HEK293 (cell line): ENCODE data around the gene CLDN6.
A peak's percentile ranks its signal among the peaks of the same experiment; 100 is the strongest.

Experiments
- CTCF ChIA-PET: fragments of 350-600 bp; formaldehyde crosslinking; extraction: SDS; loops from one replicate; lab custom pipeline; 2021; ENCODE audit warnings: antibody characterized with exemption; lab: Yijun Ruan, JAX
- POLR2A ChIA-PET: fragments of 300-600 bp; formaldehyde crosslinking; extraction: SDS; loops from one replicate; lab custom pipeline; 2020; ENCODE audit warnings: antibody characterized with exemption, inconsistent platforms; lab: Yijun Ruan, JAX
- H3K27ac ChIP-seq: fragments of 200-500 bp; sonication (Bioruptor generic); 2 replicates; pipeline ENCODE4 v1.5.1; 2014; ENCODE audit warnings: low read depth, low read length, control low read depth, inconsistent platforms; ENCODE audit errors: extremely low read depth
- H3K36me3 ChIP-seq, 2 experiments: fragments of 200-500 bp in 1 of 2; sonication (Bioruptor generic) in 1 of 2; 1 replicate in 1 of 2; 2 replicates in 1 of 2; pipeline ENCODE4 v1.5.1; 2014 to 2017; ENCODE audit warnings: inconsistent platforms in 2 of 2, low read length in 2 of 2; ENCODE audit not compliant: control insufficient read depth in 2 of 2, insufficient read depth in 1 of 2
- H3K4me1 ChIP-seq: fragments of 200-500 bp; sonication (Bioruptor generic); 2 replicates; pipeline ENCODE4 v1.5.1; 2014; ENCODE audit warnings: mild to moderate bottlenecking, low read length, inconsistent platforms; ENCODE audit not compliant: control insufficient read depth, insufficient read depth
- H3K4me3 ChIP-seq: 2 replicates; pipeline ENCODE4 v1.5.1; 2011; ENCODE audit warnings: low read depth, mild to moderate bottlenecking, control low read depth, low read length, moderate library complexity
- H3K9me3 ChIP-seq: fragments of 200-500 bp; sonication (Bioruptor generic); 2 replicates; pipeline ENCODE4 v1.5.1; 2014; ENCODE audit warnings: low read depth, low read length, inconsistent platforms; ENCODE audit not compliant: control insufficient read depth, insufficient read depth
- GLIS1 ChIP-seq: fragments of 450-650 bp; formaldehyde crosslinking; IDR thresholded peaks from 2 replicates; pipeline ENCODE4 v1.5.1; 2016; ENCODE audit warnings: missing biosample characterization, missing genetic modification characterization
- MEIS1 ChIP-seq: sonication (generic); formaldehyde crosslinking; IDR thresholded peaks from 2 replicates; pipeline ENCODE4 v1.8.1; 2022; ENCODE audit warnings: missing genetic modification reagents, mild to moderate bottlenecking, borderline replicate concordance
- PRDM10 ChIP-seq: fragments of 450-650 bp; formaldehyde crosslinking; IDR thresholded peaks from 2 replicates; pipeline ENCODE4 v1.5.1; 2016; ENCODE audit warnings: missing biosample characterization, missing genetic modification characterization
- SETDB1 ChIP-seq: IDR thresholded peaks from one replicate; pipeline ENCODE4 v1.6.1; 2017; ENCODE audit warnings: mild to moderate bottlenecking, low read length, moderate library complexity, mixed read lengths; ENCODE audit not compliant: insufficient read length
- SP2 ChIP-seq: fragments of 450-650 bp; formaldehyde crosslinking; IDR thresholded peaks from 2 replicates; pipeline ENCODE4 v1.5.1; 2016; ENCODE audit warnings: missing biosample characterization, missing genetic modification characterization
- ZNF24 ChIP-seq: fragments of 450-650 bp; formaldehyde crosslinking; IDR thresholded peaks from 2 replicates; pipeline ENCODE4 v1.5.1; 2016; ENCODE audit warnings: missing biosample characterization, missing genetic modification characterization
- ZNF248 ChIP-seq: fragments of 450-650 bp; formaldehyde crosslinking; IDR thresholded peaks from 2 replicates; pipeline ENCODE4 v1.5.1; 2017; ENCODE audit warnings: missing biosample characterization, missing genetic modification characterization
- ZNF280C ChIP-seq: fragments of 450-650 bp; formaldehyde crosslinking; IDR thresholded peaks from 2 replicates; pipeline ENCODE4 v1.5.1; 2016; ENCODE audit warnings: missing biosample characterization, missing genetic modification characterization
- ZNF302 ChIP-seq: fragments of 450-650 bp; formaldehyde crosslinking; IDR thresholded peaks from 2 replicates; pipeline ENCODE4 v1.5.1; 2016; ENCODE audit warnings: missing biosample characterization, missing genetic modification characterization, low read depth
- ZNF394 ChIP-seq: fragments of 450-650 bp; formaldehyde crosslinking; IDR thresholded peaks from 2 replicates; pipeline ENCODE4 v1.5.1; 2016; ENCODE audit warnings: missing biosample characterization, missing genetic modification characterization, mild to moderate bottlenecking, moderate library complexity, borderline replicate concordance
- ZNF513 ChIP-seq: fragments of 450-650 bp; IDR thresholded peaks from 2 replicates; pipeline ENCODE4 v1.5.1; 2018; ENCODE audit warnings: missing biosample characterization, missing genetic modification characterization
- ZNF555 ChIP-seq: fragments of 450-650 bp; formaldehyde crosslinking; conservative IDR thresholded peaks from 2 replicates; pipeline ENCODE4 v1.5.1; 2017; ENCODE audit warnings: missing biosample characterization, mild to moderate bottlenecking, missing genetic modification characterization, inconsistent platforms
- ZNF610 ChIP-seq: fragments of 450-650 bp; formaldehyde crosslinking; IDR thresholded peaks from 2 replicates; pipeline ENCODE4 v1.5.1; 2016; ENCODE audit warnings: missing biosample characterization, missing genetic modification characterization, borderline replicate concordance
- ZNF623 ChIP-seq: fragments of 450-650 bp; formaldehyde crosslinking; IDR thresholded peaks from 2 replicates; pipeline ENCODE4 v1.5.1; 2016; ENCODE audit warnings: missing biosample characterization, missing genetic modification characterization
- ZNF664 ChIP-seq: fragments of 450-650 bp; formaldehyde crosslinking; IDR thresholded peaks from 2 replicates; pipeline ENCODE4 v1.5.1; 2016; ENCODE audit warnings: missing biosample characterization, missing genetic modification characterization
- ZNF707 ChIP-seq: fragments of 450-650 bp; formaldehyde crosslinking; IDR thresholded peaks from 2 replicates; pipeline ENCODE4 v1.5.1; 2016; ENCODE audit warnings: missing biosample characterization, missing genetic modification characterization
- ZNF791 ChIP-seq: fragments of 450-650 bp; formaldehyde crosslinking; IDR thresholded peaks from 2 replicates; pipeline ENCODE4 v1.5.1; 2016; ENCODE audit warnings: missing biosample characterization, missing genetic modification characterization
- TF ChIP-seq, protein P1 (sequence below): fragments of 450-650 bp; formaldehyde crosslinking; IDR thresholded peaks from 2 replicates; pipeline ENCODE4 v1.5.1; 2016; ENCODE audit warnings: missing biosample characterization, missing genetic modification characterization

The CLDN6 gene

GRCh38 chr16:2999929-3000328, 18.1 kb downstream of the CLDN6 start:
- H3K4me1 ChIP-seq: no peaks in the 10 kb centered on the region
- H3K36me3 ChIP-seq: no peaks in the 10 kb centered on the region
- TF ChIP-seq ZNF791 (tag by site-specific recombination): no peak
- TF ChIP-seq SP2: peak; percentile 29; the same call in 1 of the 2 replicates
- TF ChIP-seq ZNF513 (tag by site-specific recombination): no peak
- no peak for TF ChIP-seq ZNF707 (tag by site-specific recombination)
- TF ChIP-seq ZNF555 (tag by site-specific recombination): no peak
- TF ChIP-seq ZNF664 (tag by site-specific recombination): no peak
- TF ChIP-seq PRDM10 (tag by site-specific recombination): peak; percentile 97
- CTCF ChIA-PET: interaction anchor here (9.6 kb wide), 1 partner anchor 31 kb away, joined by 149 read pairs; no protein-coding TSS in a partner anchor
- no peak overlapping the region for H3K4me3 ChIP-seq
- H3K9me3 ChIP-seq: no peaks in the 10 kb centered on the region
- H3K27ac ChIP-seq: no peak overlapping the region
- POLR2A ChIA-PET: interaction anchor here (0.6 to 12.4 kb wide), 2 partner anchors 24 to 133 kb away, joined by 3 to 247 read pairs; partner anchors contain the start of genes CLDN6, HCFC1R1, THOC6 and TNFRSF12A

DNA sequence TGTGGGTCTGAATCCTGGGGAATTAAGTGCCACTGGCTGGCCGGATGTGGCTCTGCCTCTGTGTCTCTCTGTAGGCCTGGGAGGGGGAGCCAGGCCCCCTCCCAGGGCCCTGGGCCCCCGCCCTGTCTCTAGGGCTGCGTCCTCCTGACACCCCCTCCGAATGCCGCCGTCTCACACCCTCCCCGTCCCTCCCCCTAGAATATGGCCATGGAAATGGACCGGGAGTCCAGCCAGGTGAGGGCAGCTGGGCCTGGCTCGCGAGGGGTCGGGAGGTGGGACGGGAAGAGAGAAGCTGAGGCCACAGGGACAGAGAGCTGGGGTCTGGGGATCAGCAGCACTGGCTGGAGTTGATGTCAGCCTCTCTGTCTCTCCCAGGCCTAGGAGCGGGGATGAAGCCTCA, 21.7 kb downstream of the CLDN6 start:
- no peak for TF ChIP-seq ZNF623
- TF ChIP-seq, protein P1, sequence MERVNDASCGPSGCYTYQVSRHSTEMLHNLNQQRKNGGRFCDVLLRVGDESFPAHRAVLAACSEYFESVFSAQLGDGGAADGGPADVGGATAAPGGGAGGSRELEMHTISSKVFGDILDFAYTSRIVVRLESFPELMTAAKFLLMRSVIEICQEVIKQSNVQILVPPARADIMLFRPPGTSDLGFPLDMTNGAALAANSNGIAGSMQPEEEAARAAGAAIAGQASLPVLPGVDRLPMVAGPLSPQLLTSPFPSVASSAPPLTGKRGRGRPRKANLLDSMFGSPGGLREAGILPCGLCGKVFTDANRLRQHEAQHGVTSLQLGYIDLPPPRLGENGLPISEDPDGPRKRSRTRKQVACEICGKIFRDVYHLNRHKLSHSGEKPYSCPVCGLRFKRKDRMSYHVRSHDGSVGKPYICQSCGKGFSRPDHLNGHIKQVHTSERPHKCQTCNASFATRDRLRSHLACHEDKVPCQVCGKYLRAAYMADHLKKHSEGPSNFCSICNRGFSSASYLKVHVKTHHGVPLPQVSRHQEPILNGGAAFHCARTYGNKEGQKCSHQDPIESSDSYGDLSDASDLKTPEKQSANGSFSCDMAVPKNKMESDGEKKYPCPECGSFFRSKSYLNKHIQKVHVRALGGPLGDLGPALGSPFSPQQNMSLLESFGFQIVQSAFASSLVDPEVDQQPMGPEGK (tag by site-specific recombination): no peak; the same call in 1 of the 2 replicates
- no peak for TF ChIP-seq GLIS1
- TF ChIP-seq ZNF394 (tag by site-specific recombination): peak; percentile 30; the same call in 1 of the 2 replicates
- TF ChIP-seq, all 188 proteins: peak for 1
- ChIA-PET CTCF (interaction anchor here (0.6 to 1.4 kb wide), 2 partner anchors 25 to 32 kb away, joined by 3 to 6 read pairs; no protein-coding TSS in a partner anchor), POLR2A (no interaction called here)
- no peak overlapping the region for H3K27ac ChIP-seq
- H3K4me1 ChIP-seq: no peaks in the 10 kb centered on the region
- no peaks in the 10 kb centered on the region for H3K36me3 ChIP-seq
- no peak overlapping the region for H3K4me3 ChIP-seq
- H3K9me3 ChIP-seq: no peaks in the 10 kb centered on the region

GRCh38 chr16:2992383-2993081, 25.5 kb downstream of the CLDN6 start:
- POLR2A ChIA-PET: no interaction called here
- CTCF ChIA-PET: interaction anchor here (0.9 to 1.6 kb wide), 5 partner anchors 11 to 39 kb away, joined by 3 to 5 read pairs (median 3); no protein-coding TSS in a partner anchor
- TF ChIP-seq SETDB1 (no peak), ZNF302 (no peak), ZNF610 (no peak), ZNF24 (no peak), ZNF248 (no peak), ZNF280C (tag by site-specific recombination) (no peak), MEIS1 (CRISPR knock-in tag) (no peak)

More at GRCh38 chr16:2992383-2993081, 25.5 kb downstream of the CLDN6 start:
- H3K27ac ChIP-seq: no peak overlapping the region
- H3K9me3 ChIP-seq: no peaks in the 10 kb centered on the region
- no peak overlapping the region for H3K4me3 ChIP-seq
- H3K4me1 ChIP-seq: no peaks in the 10 kb centered on the region; the same call in 1 of the 2 replicates
- H3K36me3 ChIP-seq: no peaks in the 10 kb centered on the region
